ENCODE data around the gene GPR135. TPM values are rescaled to one million over a fixed set of nuclear protein-coding genes. Genes with fewer than 3 reads are reported as not detected.

The GPR135 gene
- total RNA-seq, 1 donor from 2014 or later = 2.2 TPM

- Histone ChIP-seq H3K36me3 (peaks cover 72% of the 10 kb centered on the region), H3K4me1 (peaks cover 23% of the 10 kb centered on the region), H3K27me3 (ENCODE audit: low read depth) (no peaks in the 10 kb centered on the region), H3K9me3 (replicated peaks) (no peaks in the 10 kb centered on the region), H3K27ac (replicated peaks) (no peak overlapping the region), H3K4me3 (no peak overlapping the region)
- intact Hi-C loops (cut with micrococcal nuclease) = no loop called here
- DNase-seq = no peak
- no peak for TF ChIP-seq CTCF (IDR thresholded peaks at IDR 0.05; ENCODE audit: borderline replicate concordance)
Observed at GRCh38 chr14:59474172-59474571, 9.0 kb upstream of the GPR135 start.

GRCh38 chr14:59464486-59465315, 479 bp downstream of the GPR135 start:
- TF ChIP-seq CTCF (IDR thresholded peaks at IDR 0.05; ENCODE audit: borderline replicate concordance) = no peak
- H3K4me1 ChIP-seq = peaks cover 20% of the 10 kb centered on the region
- H3K9me3 ChIP-seq (replicated peaks) = no peaks in the 10 kb centered on the region
- no peaks in the 10 kb centered on the region for H3K27me3 ChIP-seq (ENCODE audit: low read depth)
- DNase-seq = peak; percentile 75
- peak overlapping the region; percentile 71 for H3K27ac ChIP-seq (replicated peaks)
- peaks cover 11% of the 10 kb centered on the region for H3K36me3 ChIP-seq
- intact Hi-C loops (cut with micrococcal nuclease) = no loop called here
- H3K4me3 ChIP-seq = peak overlapping the region; percentile 80

- TF ChIP-seq CTCF (IDR thresholded peaks at IDR 0.05; ENCODE audit: borderline replicate concordance) = no peak
- peak overlapping the region; percentile 71 for H3K27ac ChIP-seq (replicated peaks)
- no peak for DNase-seq
- no peaks in the 10 kb centered on the region for H3K9me3 ChIP-seq (replicated peaks)
- intact Hi-C loops (cut with micrococcal nuclease) = no loop called here
- peaks cover 20% of the 10 kb centered on the region for H3K4me1 ChIP-seq
- peaks cover 11% of the 10 kb centered on the region for H3K36me3 ChIP-seq
- H3K27me3 ChIP-seq (ENCODE audit: low read depth) = no peaks in the 10 kb centered on the region
- H3K4me3 ChIP-seq = peak overlapping the region; percentile 80
Observed at GRCh38 chr14:59463787-59464485, 1.2 kb downstream of the GPR135 start.

- Histone ChIP-seq H3K27ac (replicated peaks) (no peak overlapping the region), H3K27me3 (ENCODE audit: low read depth) (no peaks in the 10 kb centered on the region), H3K4me1 (peaks cover 20% of the 10 kb centered on the region), H3K36me3 (peaks cover 25% of the 10 kb centered on the region), H3K9me3 (replicated peaks) (no peaks in the 10 kb centered on the region), H3K4me3 (no peak overlapping the region)
- no peak for DNase-seq
- no peak for TF ChIP-seq CTCF (IDR thresholded peaks at IDR 0.05; ENCODE audit: borderline replicate concordance)
- intact Hi-C loops (cut with micrococcal nuclease) = no loop called here
Observed at GRCh38 chr14:59461891-59462290, 3.3 kb downstream of the GPR135 start.

- H3K4me1 ChIP-seq = peaks cover 18% of the 10 kb centered on the region
- peaks cover 39% of the 10 kb centered on the region for H3K36me3 ChIP-seq
- intact Hi-C loops (cut with micrococcal nuclease) = no loop called here
- peaks cover 3% of the 10 kb centered on the region for H3K9me3 ChIP-seq (replicated peaks)
- H3K27ac ChIP-seq (replicated peaks) = no peak overlapping the region
- no peaks in the 10 kb centered on the region for H3K27me3 ChIP-seq (ENCODE audit: low read depth)
- TF ChIP-seq CTCF (IDR thresholded peaks at IDR 0.05; ENCODE audit: borderline replicate concordance) = no peak
- no peak for DNase-seq
- H3K4me3 ChIP-seq = no peak overlapping the region
Observed at GRCh38 chr14:59460378-59460777, 4.8 kb downstream of the GPR135 start.

Measured in left ventricle myocardium inferior (tissue), 1 donor.